GM12865 (cell line): Measurements from ENCODE around the gene PTPN6.

Experiments
- DNase-seq: peaks from one replicate; pipeline ENCODE4 v3.0.0; 2010; ENCODE audit warnings: low read depth
- H3K4me3 ChIP-seq: 2 replicates; pipeline ENCODE4 v1.5.1; 2011; ENCODE audit warnings: mild to moderate bottlenecking, low read depth, low read length, control low read depth
- TF ChIP-seq, protein P1 (sequence below): IDR thresholded peaks from 2 replicates; pipeline ENCODE4 v1.5.1; 2011; ENCODE audit warnings: low read length, control low read depth, low read depth, inconsistent platforms; ENCODE audit not compliant: insufficient read depth; ENCODE audit errors: missing control alignments

The PTPN6 gene

GRCh38 chr12:6925540-6926279, 25.4 kb upstream of the PTPN6 start:
- no peak overlapping the region for H3K4me3 ChIP-seq
- TF ChIP-seq, protein P1, sequence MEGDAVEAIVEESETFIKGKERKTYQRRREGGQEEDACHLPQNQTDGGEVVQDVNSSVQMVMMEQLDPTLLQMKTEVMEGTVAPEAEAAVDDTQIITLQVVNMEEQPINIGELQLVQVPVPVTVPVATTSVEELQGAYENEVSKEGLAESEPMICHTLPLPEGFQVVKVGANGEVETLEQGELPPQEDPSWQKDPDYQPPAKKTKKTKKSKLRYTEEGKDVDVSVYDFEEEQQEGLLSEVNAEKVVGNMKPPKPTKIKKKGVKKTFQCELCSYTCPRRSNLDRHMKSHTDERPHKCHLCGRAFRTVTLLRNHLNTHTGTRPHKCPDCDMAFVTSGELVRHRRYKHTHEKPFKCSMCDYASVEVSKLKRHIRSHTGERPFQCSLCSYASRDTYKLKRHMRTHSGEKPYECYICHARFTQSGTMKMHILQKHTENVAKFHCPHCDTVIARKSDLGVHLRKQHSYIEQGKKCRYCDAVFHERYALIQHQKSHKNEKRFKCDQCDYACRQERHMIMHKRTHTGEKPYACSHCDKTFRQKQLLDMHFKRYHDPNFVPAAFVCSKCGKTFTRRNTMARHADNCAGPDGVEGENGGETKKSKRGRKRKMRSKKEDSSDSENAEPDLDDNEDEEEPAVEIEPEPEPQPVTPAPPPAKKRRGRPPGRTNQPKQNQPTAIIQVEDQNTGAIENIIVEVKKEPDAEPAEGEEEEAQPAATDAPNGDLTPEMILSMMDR, result no peak

DNA sequence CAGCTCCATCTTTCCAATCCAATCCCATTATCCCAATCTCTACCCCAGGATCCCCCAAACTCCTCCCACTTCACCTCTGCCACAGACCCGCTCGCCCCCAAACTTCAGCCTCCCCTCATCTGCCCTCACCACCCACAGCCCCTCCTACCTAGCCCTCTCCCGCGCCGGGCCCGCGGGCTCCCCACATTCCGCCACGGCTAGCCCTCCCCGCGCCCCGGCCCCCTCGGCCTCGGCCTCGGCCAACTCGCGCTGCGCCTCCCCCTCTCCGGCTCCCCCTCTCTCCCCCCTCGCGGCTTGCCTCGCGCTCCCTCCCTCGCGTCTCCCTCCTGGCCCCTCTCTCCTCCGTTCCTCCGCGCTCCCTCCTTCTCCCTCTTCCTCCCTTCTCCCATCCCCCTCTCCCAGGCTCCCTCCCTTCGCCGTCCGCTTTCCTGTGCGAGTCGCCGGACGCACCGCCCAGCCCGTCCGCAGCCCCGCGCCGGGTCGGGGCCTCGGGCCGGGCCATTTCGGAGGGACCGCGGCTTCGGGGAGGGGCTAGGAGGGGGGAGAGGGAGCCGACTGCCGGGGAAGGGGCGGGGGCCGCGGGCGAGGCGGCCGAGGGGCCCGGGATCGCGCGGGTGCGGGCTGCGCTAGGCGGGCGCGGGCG, 23.7 kb upstream of the PTPN6 start, which contains the start of gene ATN1:
Gene ATN1 (plus strand): TSS at position 581 of the 643 bp plus-strand sequence. CDS start 6,043 bp downstream, outside the sequence.
- H3K4me3 ChIP-seq, result peak within 1 kb of the TSS; percentile 75
- DNase-seq, result no peak
- TF ChIP-seq, protein P1, result no peak

More at GRCh38 chr12:6925540-6926279, 25.4 kb upstream of the PTPN6 start:
- DNase-seq, result no peak

- H3K4me3 ChIP-seq, result peak overlapping the region; percentile 75
- TF ChIP-seq, protein P1, result no peak
- no peak for DNase-seq
Observed at GRCh38 chr12:6928022-6928702, 23.0 kb upstream of the PTPN6 start.

- H3K4me3 ChIP-seq, result peak overlapping the region; percentile 75
- TF ChIP-seq, protein P1, result no peak
- DNase-seq, result no peak
Observed at GRCh38 chr12:6928703-6929407, 22.3 kb upstream of the PTPN6 start.

DNA sequence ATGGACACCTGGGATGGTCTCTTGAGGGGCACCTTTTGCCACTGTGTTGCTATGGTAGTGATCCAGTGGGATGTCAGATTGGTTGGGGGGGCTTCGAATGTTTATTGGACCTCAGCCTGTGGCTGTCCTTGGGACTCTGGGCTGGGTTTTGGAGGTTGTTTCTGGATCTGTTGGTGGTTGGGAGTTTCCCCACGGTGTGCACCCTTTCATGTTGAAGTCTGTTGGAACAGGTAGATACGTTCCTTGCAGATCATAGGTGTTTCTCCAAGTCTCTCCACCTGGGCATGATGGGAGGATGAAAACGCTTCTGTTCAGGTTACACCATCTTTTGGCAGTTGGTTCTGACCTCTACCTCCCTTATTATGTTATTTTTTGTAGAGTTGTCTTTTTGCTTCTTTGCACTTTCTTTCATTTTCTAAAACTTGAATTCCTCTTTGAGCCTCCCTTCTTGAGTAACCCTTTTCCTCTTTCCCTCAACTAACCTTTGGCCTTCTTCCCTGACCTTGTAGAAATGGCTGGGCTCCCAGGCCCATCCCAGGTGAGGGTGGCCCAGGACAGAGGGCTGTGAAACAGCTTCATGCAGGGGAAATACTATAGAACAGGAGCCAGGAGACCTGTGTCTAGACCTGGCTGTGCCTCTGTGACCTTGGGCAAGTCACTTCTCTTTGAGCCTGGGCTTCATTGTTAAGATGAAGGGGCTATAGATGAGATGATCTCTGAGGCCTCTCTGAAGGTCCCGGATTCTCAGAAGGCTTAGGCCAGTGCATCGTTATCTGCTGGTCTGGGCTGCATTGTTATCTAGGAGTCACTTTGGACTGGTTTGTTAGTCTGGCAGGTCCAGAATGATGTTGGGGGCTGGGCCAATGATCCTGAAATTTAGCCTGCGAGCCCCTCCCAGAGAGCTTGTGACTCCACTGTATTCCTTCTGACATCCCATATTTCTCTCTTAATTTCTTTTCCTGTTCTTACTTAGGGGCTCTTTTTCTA, 21.4 kb upstream of the PTPN6 start:
- no peak for DNase-seq
- no peak overlapping the region; the same call in 1 of the 2 replicates for H3K4me3 ChIP-seq
- TF ChIP-seq, protein P1, result no peak
